Right lobe of liver (tissue), 6 donors: ENCODE results near the gene UNC5CL. TPM values are rescaled to one million over a fixed set of nuclear protein-coding genes. Genes with fewer than 3 reads are reported as not detected.

Source experiments
- ATAC-seq, 4 donors: fragments of 200-7000 bp; cut with Tn5 transposase; one replicate each; pipeline ENCODE4 v1.9.1; 2020; ENCODE audit warnings: mild to moderate bottlenecking in 4 of 4, moderate library complexity in 4 of 4
- DNase-seq, 3 donors: peaks; one replicate each; pipeline ENCODE4 v3.0.0-alpha.2; 2020
- H3K27ac ChIP-seq, 3 donors: fragments of 200-600 bp; one replicate each; pipeline ENCODE4 v1.8.0; 2022
- H3K27me3 ChIP-seq, 2 donors: fragments of 200-600 bp; one replicate each; pipeline ENCODE4 v1.8.0; 2022
- H3K36me3 ChIP-seq, 4 donors: fragments of 200-600 bp; sonication (generic) in 1 of 4; one replicate each; pipeline versions ENCODE4 v1.5.1 to v1.8.0; 2017 to 2022; ENCODE audit warnings: control low read depth in 1 of 4
- H3K4me1 ChIP-seq, 4 donors: fragments of 200-600 bp; sonication (generic) in 1 of 4; one replicate each; pipeline versions ENCODE4 v1.5.1 to v1.8.0; 2017 to 2022; ENCODE audit warnings: control low read depth in 1 of 4
- H3K4me3 ChIP-seq, 3 donors: fragments of 200-600 bp; one replicate each; pipeline ENCODE4 v1.8.0; 2022
- H3K9me3 ChIP-seq, 4 donors: fragments of 200-600 bp; sonication (generic) in 1 of 4; one replicate each; pipeline versions ENCODE4 v1.5.1 to v1.8.0; 2017 to 2022; ENCODE audit warnings: control low read depth in 1 of 4
- CTCF ChIP-seq, 4 donors: fragments of 200-600 bp in 3 of 4; fragments of 450-650 bp in 1 of 4; IDR thresholded peaks; one replicate each; pipeline versions ENCODE4 v1.5.1 to v1.8.0; 2016 to 2022; ENCODE audit warnings: antibody characterized with exemption in 4 of 4, mild to moderate bottlenecking in 2 of 4
- POLR2A ChIP-seq: fragments of 450-650 bp; IDR thresholded peaks from one replicate; pipeline ENCODE4 v1.6.1; 2017; ENCODE audit warnings: antibody characterized with exemption, mild to moderate bottlenecking
- WGBS: methylation state at CpG from one replicate; pipeline ENCODE4 v1.1.6; 2018; ENCODE audit warnings: low coverage, low lambda C conversion rate; ENCODE audit not compliant: insufficient coverage; ENCODE audit errors: missing lambda C conversion rate; 5-methylcytosine and 5-hydroxymethylcytosine counted together
- intact Hi-C, 2 donors: fragments of 100-400 bp; cut with DNase I; formaldehyde crosslinking; loops; one replicate each; pipeline versions ENCODE4 v1.11.2 to v1.14.1; 2022
- total RNA-seq, 6 experiments: library from RNA; depleted of rRNA in 2 of 6; stranded (reverse); fragments of >200 nt in 2 of 6; fragmentation: NEBNext Ultra II Directional in 3 of 6; extraction: Animal tissue kit (Norgen Biotek cat#: 25700) in 3 of 6; gene quantifications; one replicate each; pipeline versions ENCODE4 v1.1.0 to v1.2.4, GENCODE V29; 2016 to 2023
- donor health status: DM: no; HTN: yes; CAD: no.
- donor health status: DM: no; HTN: no; CAD: no.
- donor health status: DM: no; HTN: no; CAD: no.
- donor health status: DM: no; HTN: yes; CAD: no.
- donor health status: DM: no; HTN: yes; CAD: no.

The UNC5CL gene
- total RNA-seq, 6 experiments from 2014 or later, result 5.0 to 35.7 (median 13.5) TPM

GRCh38 chr6:41062056-41062455 is 23.0 kb upstream of the UNC5CL start:
- no peak for DNase-seq
- Histone ChIP-seq H3K27me3 (no peaks in the 10 kb centered on the region), H3K4me1 (peaks cover 0 to 41% (median 13%) of the 10 kb centered on the region in 4 donors), H3K36me3 (no peaks in the 10 kb centered on the region), H3K4me3 (no peak overlapping the region), H3K27ac (no peak overlapping the region), H3K9me3 (no peaks in the 10 kb centered on the region)
- 91% methylated on average over 1 of the region's 1 CpG for WGBS
- no peak for TF ChIP-seq CTCF (IDR thresholded peaks at IDR 0.05)
- TF ChIP-seq POLR2A, result no peak
- ATAC-seq, result no peak
- intact Hi-C loops, result loop anchor here in 1 of 2 donors (10.0 kb wide), 1 partner anchor 57 kb away; no protein-coding TSS in a partner anchor

- H3K4me3 ChIP-seq, result no peak overlapping the region
- no peak for DNase-seq
Measured at GRCh38 chr6:41061196-41061726, 22.2 kb upstream of the UNC5CL start.

GRCh38 chr6:41059556-41059955 is 20.5 kb upstream of the UNC5CL start:
- DNase-seq, result no peak
- TF ChIP-seq POLR2A (no peak), CTCF (IDR thresholded peaks at IDR 0.05) (no peak)
- Histone ChIP-seq H3K27me3 (no peaks in the 10 kb centered on the region), H3K9me3 (no peaks in the 10 kb centered on the region), H3K4me3 (no peak overlapping the region), H3K4me1 (peaks cover 0 to 17% (median 6%) of the 10 kb centered on the region in 4 donors), H3K27ac (no peak overlapping the region), H3K36me3 (no peaks in the 10 kb centered on the region)
- WGBS, result 88% methylated on average over 1 of the region's 1 CpG
- intact Hi-C loops, result no loop called here
- ATAC-seq, result no peak

More at GRCh38 chr6:41061196-41061726, 22.2 kb upstream of the UNC5CL start:
- Histone ChIP-seq H3K27me3 (no peaks in the 10 kb centered on the region), H3K4me1 (peaks cover 0 to 33% (median 11%) of the 10 kb centered on the region in 4 donors), H3K36me3 (no peaks in the 10 kb centered on the region), H3K27ac (no peak overlapping the region), H3K9me3 (no peaks in the 10 kb centered on the region)
- 86% methylated on average over 7 of the region's 13 CpGs for WGBS
- intact Hi-C loops, result loop anchor here in 1 of 2 donors (10.0 kb wide), 1 partner anchor 56 kb away; no protein-coding TSS in a partner anchor
- no peak for ATAC-seq
- TF ChIP-seq POLR2A (no peak), CTCF (IDR thresholded peaks at IDR 0.05) (no peak)

GRCh38 chr6:41058783-41059181 is 19.8 kb upstream of the UNC5CL start:
- DNase-seq, result no peak
- H3K9me3 ChIP-seq, result no peaks in the 10 kb centered on the region
- no peak for ATAC-seq
- intact Hi-C loops, result no loop called here
- no peaks in the 10 kb centered on the region for H3K36me3 ChIP-seq
- H3K27me3 ChIP-seq, result no peaks in the 10 kb centered on the region
- 76% methylated on average over 2 of the region's 2 CpGs for WGBS
- no peak overlapping the region for H3K27ac ChIP-seq
- TF ChIP-seq POLR2A (no peak), CTCF (IDR thresholded peaks at IDR 0.05) (no peak)
- H3K4me1 ChIP-seq, result peaks cover 0 to 9% (median 2%) of the 10 kb centered on the region in 4 donors
- H3K4me3 ChIP-seq, result no peak overlapping the region
